ENCODE data around the gene KRT6B.
"Not testable (repeated sequence)": the region's sequence is repeated elsewhere in the genome, so short reads cannot be mapped to it uniquely, and the experiment has no call there.

Gene KRT6B

GRCh38 chr12:52496054-52496453, 44.1 kb upstream of the KRT6B start:
- TF ChIP-seq, protein P1, sequence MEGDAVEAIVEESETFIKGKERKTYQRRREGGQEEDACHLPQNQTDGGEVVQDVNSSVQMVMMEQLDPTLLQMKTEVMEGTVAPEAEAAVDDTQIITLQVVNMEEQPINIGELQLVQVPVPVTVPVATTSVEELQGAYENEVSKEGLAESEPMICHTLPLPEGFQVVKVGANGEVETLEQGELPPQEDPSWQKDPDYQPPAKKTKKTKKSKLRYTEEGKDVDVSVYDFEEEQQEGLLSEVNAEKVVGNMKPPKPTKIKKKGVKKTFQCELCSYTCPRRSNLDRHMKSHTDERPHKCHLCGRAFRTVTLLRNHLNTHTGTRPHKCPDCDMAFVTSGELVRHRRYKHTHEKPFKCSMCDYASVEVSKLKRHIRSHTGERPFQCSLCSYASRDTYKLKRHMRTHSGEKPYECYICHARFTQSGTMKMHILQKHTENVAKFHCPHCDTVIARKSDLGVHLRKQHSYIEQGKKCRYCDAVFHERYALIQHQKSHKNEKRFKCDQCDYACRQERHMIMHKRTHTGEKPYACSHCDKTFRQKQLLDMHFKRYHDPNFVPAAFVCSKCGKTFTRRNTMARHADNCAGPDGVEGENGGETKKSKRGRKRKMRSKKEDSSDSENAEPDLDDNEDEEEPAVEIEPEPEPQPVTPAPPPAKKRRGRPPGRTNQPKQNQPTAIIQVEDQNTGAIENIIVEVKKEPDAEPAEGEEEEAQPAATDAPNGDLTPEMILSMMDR (IDR thresholded peaks at IDR 0.05; ENCODE audit: insufficient read depth, missing control alignments), result no peak
- no peak for FAIRE-seq
- DNase-seq (ENCODE audit: insufficient read length, low spot score), result no peak

GRCh38 chr12:52495389-52495788, 43.4 kb upstream of the KRT6B start:
- TF ChIP-seq, protein P1 (IDR thresholded peaks at IDR 0.05; ENCODE audit: insufficient read depth, missing control alignments), result no peak
- FAIRE-seq (no peak), DNase-seq (ENCODE audit: insufficient read length, low spot score) (no peak)

DNA sequence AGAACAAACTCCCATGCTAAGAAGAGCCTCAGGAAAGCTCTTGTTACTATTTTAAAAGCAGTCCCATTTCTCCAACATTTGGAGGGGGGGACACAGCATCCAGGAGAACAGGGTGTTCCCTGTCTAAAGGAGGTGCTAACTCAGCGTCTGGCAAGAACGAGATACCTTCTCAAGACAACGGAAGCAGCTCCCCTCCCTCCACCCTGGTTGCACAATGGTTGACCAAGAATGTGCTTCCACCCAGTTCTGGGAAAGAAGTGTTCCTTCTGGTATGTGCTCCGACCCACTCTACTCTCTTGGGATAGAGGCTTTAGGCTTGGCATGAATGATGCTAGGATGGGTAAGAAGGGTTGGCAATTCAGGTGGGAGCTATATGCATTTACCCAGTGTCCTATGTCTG, 42.6 kb upstream of the KRT6B start:
- TF ChIP-seq, protein P1 (IDR thresholded peaks at IDR 0.05; ENCODE audit: insufficient read depth, missing control alignments), result no peak
- FAIRE-seq (no peak), DNase-seq (ENCODE audit: insufficient read length, low spot score) (no peak)

DNA sequence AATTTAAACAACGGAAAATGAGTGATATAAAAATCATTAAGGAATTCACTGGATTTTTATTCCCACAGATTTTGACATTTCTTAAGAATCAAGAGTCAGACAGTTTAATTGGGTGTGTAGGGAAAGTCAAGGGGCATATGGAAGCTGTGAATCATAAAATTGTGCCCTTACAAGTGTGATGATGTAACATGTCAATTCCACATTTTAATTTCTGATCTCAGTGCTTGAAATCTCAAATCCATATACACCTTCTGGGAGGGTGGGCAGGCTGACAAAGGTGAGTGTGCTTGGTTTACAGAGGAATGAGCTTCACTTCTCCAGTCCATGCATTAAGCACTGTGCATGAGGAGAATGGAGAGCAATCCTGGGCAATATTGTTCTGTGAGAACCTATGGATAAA, 42.2 kb upstream of the KRT6B start:
- DNase-seq (ENCODE audit: insufficient read length, low spot score), result no peak
- no peak for FAIRE-seq
- TF ChIP-seq, protein P1 (IDR thresholded peaks at IDR 0.05; ENCODE audit: insufficient read depth, missing control alignments), result no peak

DNA sequence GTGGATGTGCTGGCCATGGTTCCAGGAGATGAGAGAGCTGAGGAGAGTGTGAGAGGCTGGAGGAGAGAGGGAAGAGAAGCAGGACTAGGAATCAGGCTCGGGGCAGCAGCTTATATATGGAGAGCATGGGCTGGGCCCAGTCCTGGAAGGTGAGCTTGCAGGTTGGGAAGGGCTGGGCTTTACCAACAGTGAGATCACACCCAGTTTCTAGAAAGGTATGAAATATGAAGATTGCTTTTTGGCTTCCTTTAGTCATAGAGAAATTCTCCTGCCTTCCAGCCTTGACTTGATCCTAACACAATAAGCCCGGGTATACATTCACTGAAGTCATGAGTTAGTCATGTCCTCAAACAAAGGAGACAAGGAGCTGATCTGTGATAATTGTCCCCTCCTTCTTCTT, 41.2 kb upstream of the KRT6B start, which contains the start of gene KRT6A:
KRT6A (minus strand) TSS at position 86 of the 400 bp plus-strand sequence; CDS start at position 17, 69 bp downstream.
- DNase-seq (ENCODE audit: insufficient read length, low spot score), result no peak
- FAIRE-seq, result no peak
- TF ChIP-seq, protein P1 (IDR thresholded peaks at IDR 0.05; ENCODE audit: insufficient read depth, missing control alignments), result no peak

- FAIRE-seq; DNase-seq (ENCODE audit: insufficient read length, low spot score): not testable (repeated sequence)
Measured at GRCh38 chr12:52492405-52492804, 40.5 kb upstream of the KRT6B start.

- FAIRE-seq; DNase-seq (ENCODE audit: insufficient read length, low spot score): not testable (repeated sequence)
Measured at GRCh38 chr12:52491495-52491894, 39.5 kb upstream of the KRT6B start.

DNA sequence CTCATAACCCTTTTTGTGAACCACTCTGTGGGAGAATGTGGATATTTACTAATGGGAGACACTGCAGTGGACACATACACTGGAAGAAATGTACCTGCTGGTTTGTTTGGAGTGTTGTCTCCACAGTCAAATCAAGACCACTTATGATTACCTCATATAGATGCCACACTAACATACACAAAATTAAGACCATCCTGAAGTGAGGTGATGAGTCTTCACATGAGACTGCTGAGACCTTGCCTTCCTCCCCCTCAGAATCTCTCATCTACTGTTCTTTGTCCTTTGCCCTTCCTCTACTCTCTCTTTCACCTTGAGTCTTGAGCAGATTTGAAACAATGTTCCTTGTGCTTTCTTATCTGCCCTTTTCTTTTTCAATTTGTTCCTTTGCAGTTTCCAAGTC, 36.8 kb upstream of the KRT6B start:
- TF ChIP-seq, protein P1 (IDR thresholded peaks at IDR 0.05; ENCODE audit: insufficient read depth, missing control alignments), result no peak
- no peak for DNase-seq (ENCODE audit: insufficient read length, low spot score)
- FAIRE-seq, result no peak

- not testable (repeated sequence) for DNase-seq (ENCODE audit: insufficient read length, low spot score); FAIRE-seq
Measured at GRCh38 chr12:52487744-52488443, 35.9 kb upstream of the KRT6B start.

Data from D721Med (cell line).